H9 (cell line): Measurements from ENCODE around the gene PIM3. TPM values are rescaled to one million over a fixed set of nuclear protein-coding genes. Genes with fewer than 3 reads are reported as not detected.

Source experiments
- DNase-seq: peaks from one replicate; pipeline ENCODE4 v3.0.0-alpha.2; 2017
- H2AFZ ChIP-seq: one replicate; pipeline ENCODE4 v1.6.1; 2013; ENCODE audit warnings: mild to moderate bottlenecking, low read length, control low read depth, moderate library complexity
- H2AK5ac ChIP-seq: 2 replicates; pipeline ENCODE4 v1.6.1; 2013; ENCODE audit warnings: low read length, control low read depth, mixed read lengths; ENCODE audit not compliant: insufficient read length
- H2BK120ac ChIP-seq: one replicate; pipeline ENCODE4 v1.6.1; 2013; ENCODE audit warnings: low read depth, mild to moderate bottlenecking, low read length, control low read depth, inconsistent platforms; ENCODE audit not compliant: poor library complexity, severe bottlenecking
- H2BK12ac ChIP-seq: 2 replicates; pipeline ENCODE4 v1.6.1; 2013; ENCODE audit warnings: low read length, control low read depth, mixed read lengths, low read depth; ENCODE audit not compliant: insufficient read length
- H2BK15ac ChIP-seq: 2 replicates; pipeline ENCODE4 v1.6.1; 2013; ENCODE audit warnings: low read depth, low read length, control low read depth
- H2BK20ac ChIP-seq: one replicate; pipeline ENCODE4 v1.6.1; 2013; ENCODE audit warnings: low read depth, mild to moderate bottlenecking, low read length, control low read depth, inconsistent platforms; ENCODE audit not compliant: poor library complexity, severe bottlenecking
- H2BK5ac ChIP-seq: 2 replicates; pipeline ENCODE4 v1.6.1; 2013; ENCODE audit warnings: low read length, control low read depth, mixed read lengths; ENCODE audit not compliant: insufficient read length
- H3K14ac ChIP-seq: 2 replicates; pipeline ENCODE4 v1.6.1; 2013; ENCODE audit warnings: low read length, control low read depth; ENCODE audit not compliant: insufficient read depth
- H3K18ac ChIP-seq: 2 replicates; pipeline ENCODE4 v1.6.1; 2013; ENCODE audit warnings: low read depth, mild to moderate bottlenecking, mixed read lengths, low read length, control low read depth; ENCODE audit not compliant: insufficient read length
- H3K23ac ChIP-seq: 2 replicates; pipeline ENCODE4 v1.6.1; 2013; ENCODE audit warnings: low read length, control low read depth, mixed read lengths, low read depth; ENCODE audit not compliant: insufficient read length
- H3K23me2 ChIP-seq: 2 replicates; pipeline ENCODE4 v1.6.1; 2013; ENCODE audit warnings: low read depth, mild to moderate bottlenecking, mixed read lengths, low read length, control low read depth; ENCODE audit not compliant: insufficient read length, poor library complexity, severe bottlenecking
- H3K27ac ChIP-seq: 2 replicates; pipeline ENCODE4 v1.5.1; 2013; ENCODE audit warnings: low read length, control low read depth, mixed read lengths, low read depth; ENCODE audit not compliant: insufficient read length
- H3K27me3 ChIP-seq: 2 replicates; pipeline ENCODE4 v1.6.1; 2013; ENCODE audit warnings: low read length, control low read depth, inconsistent platforms; ENCODE audit not compliant: insufficient read depth
- H3K4ac ChIP-seq: 2 replicates; pipeline ENCODE4 v1.6.1; 2013; ENCODE audit warnings: low read depth, mild to moderate bottlenecking, control low read depth, inconsistent platforms, low read length, moderate library complexity
- H3K4me1 ChIP-seq: 2 replicates; pipeline ENCODE4 v1.6.1; 2013; ENCODE audit warnings: low read length, control low read depth, inconsistent platforms; ENCODE audit not compliant: insufficient read depth
- H3K4me2 ChIP-seq: 2 replicates; pipeline ENCODE4 v1.6.1; 2013; ENCODE audit warnings: low read length, control low read depth, mixed read lengths; ENCODE audit not compliant: insufficient read length, insufficient read depth
- H3K56ac ChIP-seq: 2 replicates; pipeline ENCODE4 v1.6.1; 2013; ENCODE audit warnings: low read depth, mild to moderate bottlenecking, mixed read lengths, low read length, control low read depth; ENCODE audit not compliant: insufficient read length
- H3K79me1 ChIP-seq: 2 replicates; pipeline ENCODE4 v1.6.1; 2013; ENCODE audit warnings: low read depth, mild to moderate bottlenecking, moderate library complexity, low read length, control low read depth, inconsistent platforms; ENCODE audit not compliant: insufficient read depth, poor library complexity, severe bottlenecking
- H3K79me2 ChIP-seq: 2 replicates; pipeline ENCODE4 v1.6.1; 2013; ENCODE audit warnings: low read length, control low read depth, inconsistent platforms; ENCODE audit not compliant: insufficient read depth
- H3K9ac ChIP-seq: 2 replicates; pipeline ENCODE4 v1.6.1; 2013; ENCODE audit warnings: low read length, control low read depth, mixed read lengths; ENCODE audit not compliant: insufficient read length; ENCODE audit errors: extremely low read depth
- H3K9me3 ChIP-seq: one replicate; pipeline ENCODE4 v1.6.1; 2013; ENCODE audit warnings: low read depth, low read length, inconsistent platforms; ENCODE audit not compliant: control insufficient read depth
- H3T11ph ChIP-seq: one replicate; pipeline ENCODE4 v1.6.1; 2013; ENCODE audit warnings: mild to moderate bottlenecking, low read length, control low read depth, inconsistent platforms
- H4K20me1 ChIP-seq: one replicate; pipeline ENCODE4 v1.6.1; 2013; ENCODE audit not compliant: control insufficient read depth, insufficient read length, insufficient read depth
- H4K5ac ChIP-seq: 2 replicates; pipeline ENCODE4 v1.6.1; 2013; ENCODE audit warnings: low read depth, mild to moderate bottlenecking, mixed read lengths, low read length, control low read depth; ENCODE audit not compliant: insufficient read length
- H4K8ac ChIP-seq: replicated peaks from 2 replicates; pipeline ENCODE4 v1.6.1; 2013; ENCODE audit warnings: low read length, control low read depth, mixed read lengths, low read depth; ENCODE audit not compliant: insufficient read length
- H4K91ac ChIP-seq: 2 replicates; pipeline ENCODE4 v1.6.1; 2013; ENCODE audit warnings: low read depth, mild to moderate bottlenecking, moderate library complexity, mixed read lengths, low read length, control low read depth; ENCODE audit not compliant: insufficient read length
- H3K27ac Mint-ChIP-seq, 3 experiments: 2 replicates in 2 of 3; 3 replicates in 1 of 3; pipeline ENCODE4 v1.8.0; 2020 to 2021; ENCODE audit warnings: mixed read lengths in 3 of 3, mild to moderate bottlenecking in 1 of 3, moderate library complexity in 1 of 3
- H3K27me3 Mint-ChIP-seq: 2 replicates; pipeline ENCODE4 v1.8.0; 2021; ENCODE audit warnings: low read depth, mild to moderate bottlenecking, moderate library complexity, mixed read lengths
- H3K36me3 Mint-ChIP-seq, 3 experiments: 2 replicates in 2 of 3; 3 replicates in 1 of 3; pipeline ENCODE4 v1.8.0; 2020 to 2021; ENCODE audit warnings: low read depth in 3 of 3, mixed read lengths in 3 of 3; ENCODE audit not compliant: insufficient read depth in 1 of 3
- H3K4me1 Mint-ChIP-seq, 2 experiments: 2 replicates each; pipeline ENCODE4 v1.8.0; 2020; ENCODE audit warnings: mixed read lengths in 2 of 2
- H3K4me3 Mint-ChIP-seq, 2 experiments: 2 replicates in 1 of 2; 3 replicates in 1 of 2; pipeline ENCODE4 v1.8.0; 2020 to 2021; ENCODE audit warnings: mild to moderate bottlenecking in 2 of 2, mixed read lengths in 2 of 2, moderate library complexity in 1 of 2
- H3K9me3 Mint-ChIP-seq, 2 experiments: 2 replicates in 1 of 2; 3 replicates in 1 of 2; pipeline ENCODE4 v1.8.0; 2020; ENCODE audit warnings: mild to moderate bottlenecking in 2 of 2, mixed read lengths in 2 of 2, moderate library complexity in 1 of 2
- CTCF ChIP-seq: fragments of 200-600 bp; sonication (generic); conservative IDR thresholded peaks from 3 replicates; pipeline ENCODE4 v1.8.0; 2021; ENCODE audit warnings: antibody characterized with exemption, mild to moderate bottlenecking
- WGBS: extraction: QIAGEN DNeasy Blood & Tissue Kit; methylation state at CpG from one replicate; pipeline ENCODE4 v1.1.7; 2013; ENCODE audit warnings: missing lambda C conversion rate, low lambda C conversion rate, mixed read lengths; ENCODE audit not compliant: insufficient read length; ENCODE audit errors: extremely low coverage; 5-methylcytosine and 5-hydroxymethylcytosine counted together
- total RNA-seq: library from RNA; stranded (reverse); gene quantifications from 2 replicates; pipeline ENCODE4 v1.2.1, GENCODE V29; 2021

Gene PIM3
- total RNA-seq, 1 experiment from 2014 or later, result 43.4 TPM

- no peak overlapping the region for H2BK20ac ChIP-seq
- no CpG with 5 or more reads among the region's 25 CpGs for WGBS
- no peaks in the 10 kb centered on the region for H3K23me2 ChIP-seq
- H3T11ph ChIP-seq, result no peak overlapping the region
- no peak for TF ChIP-seq CTCF
- H2AK5ac ChIP-seq, result no peak overlapping the region
- no peaks in the 10 kb centered on the region for H3K27me3 ChIP-seq
- H2BK12ac ChIP-seq, result no peak overlapping the region
- no peak overlapping the region for H4K8ac ChIP-seq
- no peak overlapping the region for H4K5ac ChIP-seq
- H3K27ac ChIP-seq, result no peak overlapping the region
- Mint-ChIP-seq H3K9me3 (no peaks in the 10 kb centered on the region; a peak in 2 of 5 replicates), H3K27me3 (no peaks in the 10 kb centered on the region), H3K4me1 (peaks cover 13 to 23% of the 10 kb centered on the region in 2 experiments), H3K36me3 (no peaks in the 10 kb centered on the region), H3K4me3 (no peak overlapping the region), H3K27ac (no peak overlapping the region)
- no peak overlapping the region for H2BK15ac ChIP-seq
- no peaks in the 10 kb centered on the region for H4K20me1 ChIP-seq
- no peaks in the 10 kb centered on the region for H3K79me1 ChIP-seq
- no peaks in the 10 kb centered on the region for H3K9me3 ChIP-seq
- H3K4me2 ChIP-seq, result no peak overlapping the region
- no peaks in the 10 kb centered on the region for H3K79me2 ChIP-seq
- H2BK120ac ChIP-seq, result no peak overlapping the region
- no peak overlapping the region for H2BK5ac ChIP-seq
- no peak for DNase-seq
- H3K4ac ChIP-seq, result no peak overlapping the region
- no peak overlapping the region for H3K56ac ChIP-seq
- H3K18ac ChIP-seq, result no peak overlapping the region
- H2AFZ ChIP-seq, result no peak overlapping the region
- H3K9ac ChIP-seq, result no peak overlapping the region
- no peak overlapping the region for H3K14ac ChIP-seq
- H3K23ac ChIP-seq, result no peak overlapping the region
- no peak overlapping the region for H4K91ac ChIP-seq
- no peaks in the 10 kb centered on the region for H3K4me1 ChIP-seq
These were observed 16.7 kb upstream of the PIM3 start for GRCh38 chr22:49943771-49944398.
